Hematopoietic multipotent progenitor cell treated with erythropoietin and hydrocortisone succinate and interleukin-3 and kit ligand, for 17 days (in vitro differentiated cells): ENCODE data around the gene ETV7.
"Not testable (repeated sequence)": the region's sequence is repeated elsewhere in the genome, so short reads cannot be mapped to it uniquely, and the experiment has no call there.

Source experiments
- DNase-seq: peaks from one replicate; pipeline ENCODE4 v3.0.0-alpha.2; 2015; ENCODE audit warnings: low spot score

The ETV7 gene

DNA sequence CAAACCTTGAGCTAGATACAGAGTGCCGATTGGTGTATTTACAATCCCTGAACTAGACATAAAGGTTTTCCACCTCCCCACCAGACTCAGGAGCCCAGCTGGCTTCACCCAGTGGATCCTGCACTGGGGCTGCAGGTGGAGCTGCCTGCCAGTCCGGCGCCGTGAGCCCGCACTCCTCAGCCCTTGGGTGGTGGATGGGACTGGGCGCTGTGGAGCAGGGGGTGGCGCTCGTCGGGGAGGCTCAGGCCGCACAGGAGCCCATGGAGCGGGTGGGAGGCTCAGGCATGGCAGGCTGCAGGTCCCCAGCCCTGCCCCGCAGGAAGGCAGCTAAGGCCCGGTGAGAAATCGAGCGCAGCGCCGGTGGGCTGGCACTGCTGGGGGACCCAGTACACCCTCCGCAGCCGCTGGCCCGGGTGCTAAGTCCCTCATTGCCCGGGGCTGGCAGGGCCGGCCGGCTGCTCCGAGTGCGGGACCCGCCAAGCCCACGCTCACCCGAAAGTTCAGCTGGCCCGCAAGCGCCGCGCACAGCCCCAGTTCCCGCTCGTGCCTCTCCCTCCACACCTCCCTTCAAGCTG, 23.3 kb downstream of the ETV7 start:
- DNase-seq, result not testable (repeated sequence)

DNA sequence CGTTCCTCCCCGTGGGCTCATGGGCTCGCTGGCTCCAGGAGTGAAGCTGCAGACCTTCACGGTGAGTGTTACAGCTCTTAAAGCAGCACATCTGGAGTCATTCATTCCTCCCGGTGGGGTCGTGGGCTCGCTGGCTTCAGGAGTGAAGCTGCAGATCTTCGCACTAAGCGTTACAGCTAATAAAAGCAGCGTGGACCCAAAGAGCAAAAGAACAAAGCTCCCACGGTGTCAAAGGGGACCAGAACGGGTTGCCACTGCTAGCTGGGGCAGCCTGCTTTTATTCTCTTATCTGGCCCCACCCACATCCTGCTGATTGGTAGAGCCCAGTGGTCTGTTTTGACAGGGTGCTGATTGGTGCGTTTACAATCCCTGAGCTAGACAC, 24.1 kb downstream of the ETV7 start:
- DNase-seq, result not testable (repeated sequence)

DNA sequence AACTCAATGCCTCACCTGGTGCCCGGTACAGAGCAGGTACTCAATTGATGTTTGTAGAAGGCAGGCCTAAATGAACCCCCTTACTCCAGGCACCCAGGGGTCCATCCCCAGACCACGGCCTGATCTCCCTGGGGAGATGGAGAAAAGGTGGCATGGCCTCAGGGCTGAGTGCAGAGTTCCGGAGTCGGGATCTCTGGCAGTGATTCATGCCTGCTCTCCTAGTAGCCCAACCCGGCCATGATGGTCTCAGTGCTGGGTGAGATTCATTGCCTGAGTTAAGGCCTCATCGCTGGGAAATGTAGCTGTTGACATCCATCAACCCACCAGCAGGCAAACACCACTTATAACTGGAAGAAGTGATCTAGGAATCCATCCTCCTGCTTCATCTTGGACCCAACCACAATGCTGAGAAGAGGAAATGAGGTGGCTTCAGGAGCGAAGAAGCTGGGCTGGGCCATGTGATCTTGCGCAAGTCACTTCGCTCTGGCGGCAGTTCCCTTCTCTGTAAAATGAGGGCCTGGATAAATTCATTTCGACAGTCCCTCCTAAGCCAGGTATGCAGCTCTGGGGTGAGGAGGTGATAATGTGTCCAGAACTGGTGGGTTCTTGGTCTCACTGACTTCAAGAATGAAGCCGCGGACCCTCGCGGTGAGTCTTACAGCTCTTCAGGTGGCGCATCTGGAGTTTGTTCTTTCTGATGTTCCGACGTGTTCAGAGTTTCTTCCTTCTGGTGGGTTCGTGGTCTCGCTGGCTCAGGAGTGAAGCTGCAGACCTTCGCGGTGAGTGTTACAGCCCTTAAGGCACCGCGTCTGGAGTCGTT, 24.7 kb downstream of the ETV7 start:
- DNase-seq, result no peak

DNA sequence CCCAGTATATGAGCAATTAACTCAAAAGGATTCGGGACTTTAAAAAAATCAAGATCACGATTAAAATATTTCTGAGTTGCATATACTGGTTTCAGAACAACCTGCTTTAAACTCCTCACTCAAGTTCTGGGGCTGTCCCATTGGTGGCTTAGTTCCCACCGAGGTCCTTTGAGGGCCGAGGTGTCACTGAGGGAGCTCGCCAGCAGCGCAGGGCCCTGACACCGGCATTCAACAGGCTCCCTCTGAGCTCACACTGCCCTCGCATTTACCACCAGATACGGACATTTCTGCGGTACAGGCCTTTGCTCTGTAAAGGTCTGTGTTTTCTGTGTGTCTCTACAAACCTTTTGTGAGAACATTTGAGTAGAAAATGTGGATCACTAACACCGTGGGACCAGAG, 26.4 kb downstream of the ETV7 start:
- DNase-seq, result no peak

DNA sequence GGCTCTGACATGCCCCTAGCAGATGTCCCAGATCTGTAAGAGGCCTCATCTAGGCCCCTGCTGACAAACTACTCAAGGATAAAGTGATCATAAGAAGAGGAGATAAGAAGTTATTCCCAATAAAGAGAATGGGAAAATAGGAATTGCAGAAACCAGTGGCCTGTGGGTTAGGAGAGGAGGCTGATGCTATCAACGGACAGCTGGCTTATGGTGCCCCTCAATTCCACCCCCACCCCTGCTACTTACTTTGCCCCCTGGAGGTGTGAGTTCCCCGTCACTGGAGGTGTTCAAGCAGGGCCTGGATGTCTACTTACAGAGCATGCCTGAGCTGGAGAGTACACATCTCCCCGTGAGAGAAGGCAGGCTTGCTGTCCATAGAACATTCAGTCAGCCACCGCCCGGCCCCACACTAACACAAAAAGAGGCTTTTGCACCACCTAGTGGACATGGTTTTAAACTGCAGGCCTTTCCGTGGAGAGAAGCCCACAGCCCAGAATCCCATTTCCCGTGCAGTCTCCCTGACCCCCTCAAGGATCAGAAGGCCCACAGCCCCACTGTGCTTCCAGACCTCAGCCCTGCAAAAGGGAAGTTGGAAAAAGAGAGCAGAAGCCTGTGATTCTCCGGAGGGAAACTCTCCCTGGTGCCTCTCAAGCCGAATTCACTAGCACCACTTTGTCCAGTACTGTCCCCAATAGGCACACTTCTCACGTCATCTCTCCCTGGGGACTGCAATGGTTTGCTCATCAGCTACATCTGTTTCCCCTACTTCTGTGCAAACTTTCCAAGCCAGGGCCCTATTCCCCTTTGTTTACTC, 27.0 kb downstream of the ETV7 start:
- DNase-seq, result peak; percentile 85

DNA sequence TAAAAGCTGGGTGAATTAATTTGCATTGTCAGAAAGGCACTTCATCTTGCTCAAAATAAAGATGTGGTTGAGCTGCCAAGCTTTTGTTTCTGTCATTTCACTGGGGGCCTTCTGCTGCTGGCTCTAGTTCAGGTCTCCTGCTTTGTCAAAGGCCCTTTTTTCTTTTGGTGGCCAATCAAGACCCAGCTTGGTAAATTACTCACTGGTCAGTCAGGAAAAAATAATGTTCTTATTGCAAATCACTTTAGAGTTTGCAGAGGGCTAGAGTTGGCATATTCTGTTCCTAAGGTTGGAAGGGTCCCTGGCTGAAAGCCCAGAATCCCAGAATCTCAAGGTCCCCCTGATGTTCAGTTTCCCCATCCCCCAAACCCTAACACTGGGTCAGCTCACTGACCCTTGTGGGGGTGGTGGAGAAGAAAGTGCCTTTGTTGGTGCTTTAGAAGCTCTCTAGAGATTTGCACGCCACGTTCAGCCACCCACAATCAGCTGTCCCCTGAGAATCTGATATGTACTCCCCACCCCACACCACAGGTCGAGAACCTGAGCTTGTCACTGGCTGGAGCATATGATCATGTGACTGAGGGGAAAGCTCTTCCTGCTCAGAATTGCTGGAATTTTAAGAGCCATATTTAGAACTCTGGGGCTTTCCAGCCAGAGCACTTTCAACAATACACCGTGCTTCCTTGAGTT, 29.1 kb downstream of the ETV7 start:
- DNase-seq, result no peak

DNA sequence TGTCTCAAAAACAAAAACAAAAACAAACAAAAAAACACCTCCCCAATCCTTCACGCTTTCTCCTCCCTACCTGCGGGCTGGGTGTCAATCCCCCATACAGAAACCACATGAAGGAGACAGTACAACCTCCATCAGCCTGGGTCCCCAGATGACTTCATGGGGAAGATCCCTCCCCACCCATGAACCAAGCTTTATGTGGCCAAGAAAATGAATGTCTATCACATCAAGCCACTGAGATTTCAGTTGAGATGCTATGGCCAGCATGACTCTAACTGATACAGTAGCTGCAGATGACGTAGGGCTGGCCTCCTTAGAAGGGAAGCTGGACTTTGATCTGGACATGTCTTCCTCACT, 29.6 kb downstream of the ETV7 start:
- no peak for DNase-seq

DNA sequence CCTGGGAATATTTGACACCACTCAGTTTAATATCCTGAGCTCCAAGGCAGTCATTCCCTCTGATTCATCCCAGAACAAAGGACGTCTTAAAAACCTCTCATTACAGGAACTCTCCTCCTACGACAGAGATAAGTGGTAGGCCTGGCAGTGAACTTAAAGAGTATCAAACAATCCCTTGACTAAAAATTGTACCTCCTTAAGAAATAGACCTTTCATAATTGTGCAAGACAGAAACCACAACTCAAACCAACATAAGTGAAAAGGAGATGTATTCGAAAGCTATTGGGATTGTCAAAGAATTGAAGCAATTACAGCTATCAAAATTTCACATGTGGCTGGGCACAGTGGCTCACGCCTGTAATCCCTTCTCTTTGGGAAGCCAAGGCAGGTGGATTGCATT, 31.6 kb downstream of the ETV7 start:
- DNase-seq, result no peak

DNA sequence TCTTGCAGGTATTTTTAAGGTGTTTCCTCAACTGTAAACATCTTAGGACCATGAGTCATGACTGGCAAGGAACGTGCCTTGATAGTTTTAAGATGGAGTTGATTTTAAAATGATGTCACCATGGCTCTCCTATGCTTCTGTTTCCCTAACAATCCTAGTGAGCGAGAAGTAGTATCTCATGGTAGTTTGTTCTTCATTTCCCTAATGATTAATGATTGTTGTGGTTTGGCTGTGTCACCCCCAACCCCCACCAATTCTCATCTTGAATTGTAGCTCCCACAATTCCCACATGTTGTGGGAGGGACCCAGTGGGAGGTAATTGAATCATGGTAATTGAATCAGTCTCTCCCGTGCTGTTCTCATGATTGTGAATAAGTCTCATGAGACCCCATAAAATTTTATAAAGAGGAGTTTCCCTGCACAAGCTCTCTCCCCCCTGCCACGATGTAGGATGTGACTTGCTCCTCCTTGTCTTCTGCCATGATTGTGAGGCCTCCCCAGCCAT, 34.0 kb downstream of the ETV7 start:
- no peak for DNase-seq

DNA sequence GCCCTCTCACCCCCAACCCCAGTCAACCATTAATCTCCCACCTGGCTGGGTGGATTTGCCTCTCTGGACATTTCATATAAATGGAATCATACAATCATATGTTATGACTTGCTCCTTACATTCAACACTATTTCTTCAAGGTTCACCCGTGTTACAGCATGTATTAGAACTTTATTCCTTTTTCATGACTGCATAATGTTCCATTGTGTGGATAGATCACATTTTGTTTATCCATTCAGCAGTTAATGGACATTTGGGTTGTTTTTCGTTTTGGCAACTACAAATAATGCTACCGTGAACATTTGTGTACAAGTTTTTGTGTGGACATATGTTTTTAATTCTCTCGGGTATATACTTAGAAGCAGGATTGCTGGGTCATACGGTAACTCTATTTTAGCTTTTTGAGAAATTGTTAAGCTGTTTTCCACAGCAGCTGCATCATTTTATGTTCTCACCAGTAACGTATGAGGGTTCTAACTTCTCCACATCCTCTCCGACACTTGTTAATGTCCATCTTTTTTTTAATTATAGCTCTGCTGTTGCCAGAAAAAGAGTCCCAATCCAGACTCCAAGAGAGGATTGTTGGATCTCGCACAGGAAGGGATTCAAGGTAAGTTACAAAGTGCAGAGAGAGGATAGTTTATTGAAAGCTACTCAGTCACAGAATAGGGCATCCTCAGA, 34.9 kb downstream of the ETV7 start:
- no peak for DNase-seq

DNA sequence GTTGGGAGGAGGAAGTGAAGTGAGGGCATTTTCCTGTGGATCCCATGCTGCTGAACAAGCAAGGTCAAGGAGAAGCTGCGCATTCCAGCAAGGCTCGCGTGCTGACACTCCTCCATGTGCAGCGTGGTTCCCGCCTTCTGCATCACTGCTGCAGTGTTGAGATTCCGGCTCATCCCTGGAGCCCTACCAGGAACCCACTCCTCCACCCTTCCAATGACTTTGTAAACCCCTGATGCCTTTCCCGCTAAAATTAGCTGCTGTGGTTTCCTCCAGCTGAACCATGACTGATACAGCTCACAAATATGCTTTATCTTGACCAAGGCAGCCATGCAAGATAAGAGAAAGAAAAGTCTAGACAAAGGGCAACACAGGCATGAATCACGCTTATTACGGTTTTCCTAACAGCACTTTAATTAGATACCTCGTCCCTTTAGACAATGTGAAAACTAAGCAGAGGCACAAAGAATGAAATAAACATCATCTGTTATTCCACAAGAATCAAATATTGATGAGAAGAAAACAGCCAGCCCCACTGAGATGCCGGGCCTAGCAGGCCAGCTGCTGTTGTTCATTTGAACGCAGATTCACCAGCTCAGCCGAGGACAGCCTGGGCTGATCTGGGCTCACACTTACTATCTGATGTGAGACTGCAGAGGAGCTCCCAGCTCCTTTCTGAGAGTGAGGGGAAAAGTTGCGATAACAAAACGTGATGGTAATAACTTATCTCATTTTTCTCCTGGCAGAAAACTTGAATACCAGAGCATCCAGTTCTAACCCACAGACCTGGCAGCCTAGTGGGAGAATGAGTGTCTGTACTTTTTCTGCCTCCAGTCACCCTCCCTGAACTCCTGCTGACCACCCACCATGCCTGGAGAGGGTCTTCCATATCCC, 36.5 kb downstream of the ETV7 start:
- peak; percentile 15 for DNase-seq

DNA sequence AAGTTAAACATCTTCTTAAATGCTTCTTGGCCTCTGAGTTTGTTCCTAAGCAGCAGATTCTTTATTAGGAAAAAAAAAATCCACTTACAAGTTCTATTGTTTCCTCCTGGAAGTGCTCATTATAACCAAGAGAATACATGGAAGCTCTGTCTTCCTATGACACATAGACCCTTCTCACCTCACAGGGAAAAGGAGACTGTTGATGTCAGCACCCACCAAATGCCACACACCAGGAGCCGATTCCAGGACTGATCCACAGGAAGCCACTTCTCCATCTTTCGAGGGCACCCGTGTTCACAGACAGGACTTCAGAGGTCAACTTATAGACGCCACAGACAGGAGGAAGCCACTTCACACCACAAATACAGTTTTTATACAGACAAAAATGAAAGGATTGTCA, 37.4 kb downstream of the ETV7 start:
- DNase-seq, result no peak

DNA sequence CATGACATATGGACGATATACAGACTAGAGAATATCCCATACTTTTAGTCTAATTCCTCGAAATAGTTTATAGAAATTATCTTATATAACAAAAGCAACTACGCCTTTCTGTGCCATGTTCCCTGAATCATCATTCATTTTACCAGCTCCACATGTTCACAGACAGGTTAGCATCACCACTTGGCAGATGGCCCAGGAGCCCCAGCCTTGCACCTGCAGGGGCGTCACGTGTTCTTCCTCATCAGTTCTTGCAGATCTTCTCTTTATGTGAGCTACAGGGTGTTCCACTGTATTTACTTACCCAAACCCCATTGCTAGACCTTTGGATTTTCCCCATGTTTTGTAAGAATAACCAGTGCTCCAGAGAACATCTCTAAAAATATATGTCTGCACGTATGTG, 38.2 kb downstream of the ETV7 start:
- DNase-seq, result peak; percentile 65

DNA sequence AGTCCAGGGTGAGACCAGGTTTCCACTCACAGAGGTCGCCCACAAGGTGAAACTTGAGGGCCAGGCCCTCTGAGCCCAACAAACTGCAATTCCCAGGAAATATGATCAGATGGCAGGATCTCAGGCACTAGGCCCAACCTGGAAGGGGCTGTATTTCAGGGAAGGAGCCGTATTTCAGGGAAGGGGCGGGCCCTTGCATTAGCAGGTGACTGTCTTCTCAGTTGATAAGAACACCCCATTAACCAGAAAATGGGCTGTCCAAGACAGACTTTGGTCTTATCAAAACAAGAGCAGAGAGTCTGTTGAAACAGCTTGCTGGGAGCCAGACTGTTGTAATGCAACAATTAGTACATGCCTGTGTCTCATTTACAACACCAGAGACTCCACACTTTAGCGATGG, 39.8 kb downstream of the ETV7 start:
- peak; percentile 70 for DNase-seq

DNA sequence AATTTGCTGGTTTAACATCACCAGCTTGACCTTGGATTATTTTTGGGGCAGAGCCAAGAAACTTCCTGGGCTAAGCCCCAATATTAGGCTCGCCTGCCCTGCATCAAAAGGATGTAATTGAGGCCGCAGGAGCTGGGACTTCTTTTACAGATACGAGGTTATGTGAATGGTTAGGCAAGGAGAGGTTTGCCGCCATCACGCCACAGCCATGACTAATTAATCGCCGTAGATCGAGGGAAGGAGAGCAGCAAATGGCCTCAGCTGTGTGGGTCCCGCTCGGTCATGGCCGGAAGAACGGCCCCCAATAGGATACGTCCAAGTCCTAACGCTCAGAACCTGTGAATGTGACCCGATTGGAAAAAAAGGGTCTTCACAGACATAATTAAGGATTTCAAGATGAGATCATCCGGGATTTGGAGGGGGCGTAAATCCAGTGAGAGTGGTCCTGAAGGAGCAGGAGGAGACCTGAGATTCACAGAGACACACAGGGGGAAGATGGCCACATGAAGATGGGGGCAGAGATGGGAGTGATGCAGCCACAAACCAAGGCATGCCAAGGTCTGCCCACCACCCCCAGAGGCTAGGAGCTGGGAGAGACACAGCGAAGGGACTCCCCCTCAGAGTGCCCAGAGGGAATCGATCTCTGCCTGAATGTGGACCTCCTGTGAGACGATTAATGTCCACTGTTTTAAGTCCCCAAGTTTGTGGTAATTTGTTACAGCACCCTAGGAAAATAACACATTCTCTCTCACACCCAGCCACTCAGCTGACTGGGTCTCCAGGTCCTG, 40.8 kb downstream of the ETV7 start:
- DNase-seq, result no peak

DNA sequence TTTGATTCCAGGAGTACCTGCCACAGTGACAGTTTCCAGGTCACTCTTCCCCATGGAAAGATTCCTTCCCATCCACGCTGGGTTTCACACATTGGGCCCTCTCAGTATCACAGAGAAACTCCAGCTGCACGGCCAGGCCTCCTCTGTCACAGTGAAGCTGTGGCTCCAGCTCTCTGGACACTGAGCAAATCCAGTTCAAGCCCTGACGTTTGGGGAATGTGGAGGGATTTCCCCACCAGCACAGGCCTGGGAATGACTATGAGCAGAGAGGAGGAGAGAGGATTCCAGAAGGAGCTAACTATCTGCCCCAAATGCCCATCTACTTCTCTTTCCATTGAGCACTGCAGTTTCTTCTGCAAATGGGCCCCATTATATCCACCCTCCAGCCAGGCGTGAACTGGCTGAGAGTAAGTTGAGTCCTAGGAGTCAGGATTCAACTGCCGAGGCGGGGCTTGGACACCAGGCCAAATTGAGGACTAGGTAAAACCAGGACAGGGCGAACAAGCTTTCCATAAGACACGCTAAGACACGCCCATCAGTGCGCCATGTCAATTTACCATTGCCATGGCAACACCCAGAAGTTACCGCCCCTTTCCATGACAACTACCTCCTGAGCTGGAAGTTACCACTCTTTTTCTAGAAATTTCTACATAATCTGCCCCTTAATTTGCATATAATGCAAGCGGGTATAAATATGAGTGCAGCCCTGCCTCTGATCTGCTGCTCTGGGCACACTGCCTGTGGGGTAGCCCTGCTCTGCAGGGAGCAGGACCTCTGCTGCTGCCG, 41.6 kb downstream of the ETV7 start:
- peak; percentile 32 for DNase-seq

DNA sequence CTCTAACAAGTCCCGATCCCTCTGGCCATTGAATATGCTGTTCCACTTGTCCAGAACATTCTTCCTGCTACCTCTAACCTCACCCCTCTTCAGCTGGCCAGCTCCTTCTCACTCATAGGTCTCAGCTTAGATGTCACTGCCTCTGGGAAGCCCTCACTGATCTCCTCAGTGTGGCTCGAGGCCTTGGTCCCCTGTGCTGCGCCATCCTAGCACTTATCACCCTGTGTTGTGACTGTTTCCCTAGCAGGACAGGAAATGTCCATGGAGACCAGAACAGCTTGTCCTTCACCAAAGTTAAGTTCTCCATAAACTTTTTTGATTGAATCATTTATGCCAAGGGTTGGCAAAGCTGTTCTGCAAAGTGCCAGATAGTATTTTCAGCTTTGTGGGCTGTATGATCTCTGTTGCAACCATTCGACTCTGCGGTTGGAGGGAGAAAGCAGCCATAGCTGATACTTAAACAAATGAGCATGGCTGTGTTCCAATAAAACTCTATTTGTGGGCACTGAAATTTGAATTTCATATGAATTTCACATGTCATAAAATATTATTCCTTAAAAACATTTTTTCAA, 44.3 kb downstream of the ETV7 start:
- DNase-seq, result no peak

DNA sequence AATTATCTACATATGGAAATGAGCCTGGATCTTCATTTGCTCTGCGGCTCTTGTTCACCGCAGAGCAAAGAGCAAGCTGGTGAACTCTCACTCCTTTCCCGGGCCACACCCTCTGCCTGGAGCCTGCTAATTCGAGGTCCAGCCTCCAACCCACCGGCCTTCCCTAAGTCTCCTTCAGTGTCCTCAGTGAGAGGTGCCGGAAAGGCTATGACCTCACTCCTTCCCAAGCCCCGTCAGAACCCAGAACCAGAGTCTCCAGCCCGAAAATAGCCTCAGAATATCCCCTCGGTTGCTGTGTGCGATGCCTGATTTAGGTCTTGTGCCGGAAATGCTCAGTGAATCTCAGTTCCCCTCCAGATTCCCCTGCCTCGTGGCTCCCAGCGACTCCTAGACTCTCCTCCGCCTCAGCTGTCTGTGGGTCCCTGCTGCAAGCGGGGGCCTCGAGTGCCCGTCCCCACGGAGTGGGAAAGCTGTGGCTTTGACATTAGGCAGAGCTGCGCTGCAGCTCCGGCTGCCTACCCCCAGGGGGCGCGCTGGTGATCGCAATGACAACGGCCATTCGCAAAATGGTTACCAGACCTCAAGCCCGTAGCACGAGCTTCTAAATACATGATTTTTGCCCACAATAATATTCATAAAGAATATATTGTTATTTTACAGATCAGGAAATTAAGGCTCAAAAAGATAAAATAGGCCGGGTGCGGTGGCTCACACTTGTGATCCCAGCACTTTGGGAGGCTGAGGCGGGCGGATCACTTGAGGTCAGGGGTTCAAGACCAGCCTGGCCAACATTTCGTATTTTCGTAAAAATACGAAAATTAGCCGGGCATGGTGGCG, 46.6 kb downstream of the ETV7 start:
- peak; percentile 75 for DNase-seq
